Smooth muscle cell (in vitro differentiated cells): ENCODE results near the gene COX6A2. TPM values are rescaled to one million over a fixed set of nuclear protein-coding genes. Genes with fewer than 3 reads are reported as not detected.

Source experiments
- DNase-seq: peaks from one replicate; lab custom pipeline; 2025; ENCODE audit not compliant: unreplicated experiment; lab: John Stamatoyannopoulos, UW
- H2AFZ ChIP-seq: fragments of 200-600 bp; sonication (generic); 2 replicates; pipeline ENCODE4 v1.6.0; 2016; ENCODE audit warnings: antibody characterized with exemption, low read depth, mild to moderate bottlenecking
- H3F3A ChIP-seq: fragments of 200-600 bp; sonication (generic); 2 replicates; pipeline ENCODE4 v1.6.0; 2017; ENCODE audit warnings: antibody characterized with exemption, low read depth
- H3K27ac ChIP-seq: fragments of 200-600 bp; sonication (generic); 2 replicates; pipeline ENCODE4 v1.5.1; 2016; ENCODE audit warnings: low read depth, mild to moderate bottlenecking
- H3K27me3 ChIP-seq: fragments of 200-600 bp; sonication (generic); 2 replicates; pipeline ENCODE4 v1.6.1; 2016; ENCODE audit warnings: low read depth, mild to moderate bottlenecking
- H3K36me3 ChIP-seq: fragments of 200-600 bp; sonication (generic); 2 replicates; pipeline ENCODE4 v1.5.1; 2016; ENCODE audit warnings: low read depth
- H3K4me1 ChIP-seq: fragments of 200-600 bp; sonication (generic); 2 replicates; pipeline ENCODE4 v1.5.1; 2016; ENCODE audit warnings: low read depth
- H3K4me2 ChIP-seq: fragments of 200-600 bp; sonication (generic); 2 replicates; pipeline ENCODE4 v1.6.0; 2016; ENCODE audit warnings: mild to moderate bottlenecking
- H3K4me3 ChIP-seq: fragments of 200-600 bp; sonication (generic); 2 replicates; pipeline ENCODE4 v1.5.1; 2016; ENCODE audit warnings: mild to moderate bottlenecking
- H3K79me2 ChIP-seq: fragments of 200-600 bp; sonication (generic); 2 replicates; pipeline ENCODE4 v1.6.0; 2016; ENCODE audit warnings: low read depth, mild to moderate bottlenecking
- H3K9ac ChIP-seq: fragments of 200-600 bp; sonication (generic); 2 replicates; pipeline ENCODE4 v1.6.0; 2016; ENCODE audit warnings: low read depth
- H3K9me3 ChIP-seq: fragments of 200-600 bp; sonication (generic); replicated peaks from 2 replicates; pipeline ENCODE4 v1.5.1; 2016; ENCODE audit warnings: low read depth
- H4K20me1 ChIP-seq: fragments of 200-600 bp; sonication (generic); 2 replicates; pipeline ENCODE4 v1.6.0; 2016; ENCODE audit warnings: low read depth
- CTCF ChIP-seq: fragments of 200-600 bp; sonication (generic); IDR thresholded peaks from 2 replicates; pipeline ENCODE4 v1.5.1; 2017; ENCODE audit warnings: borderline replicate concordance, mild to moderate bottlenecking, antibody characterized with exemption; ENCODE audit not compliant: insufficient read depth, poor library complexity, severe bottlenecking
- WGBS: methylation state at CpG from one replicate; pipeline ENCODE4 v1.1.7; 2016; ENCODE audit warnings: low lambda C conversion rate; 5-methylcytosine and 5-hydroxymethylcytosine counted together
- polyA plus RNA-seq: library from polyadenylated mRNA; unstranded; fragments of >200 nt; fragmentation: Nextera tagmentation; extraction: Ambion mirVana; gene quantifications from 2 replicates; pipeline ENCODE4 v1.2.1, GENCODE V29; 2016
- total RNA-seq: library from RNA; depleted of rRNA; stranded (reverse); fragments of >200 nt; gene quantifications from 2 replicates; pipeline ENCODE4 v1.2.3, GENCODE V29; 2014

COX6A2 gene
- total and polyA plus RNA-seq, 2 experiments from 2014 or later, result not detected

- no peak for TF ChIP-seq CTCF
- no peaks in the 10 kb centered on the region for H3K4me1 ChIP-seq
- no peaks in the 10 kb centered on the region for H3K79me2 ChIP-seq
Measured at GRCh38 chr16:31414706-31415105, 13.5 kb downstream of the COX6A2 start.

GRCh38 chr16:31413943-31414342 lies 14.2 kb downstream of the COX6A2 start:
- H3F3A ChIP-seq, result no peaks in the 10 kb centered on the region
- whole genome bisulfite sequencing, result 89% methylated on average over 4 of the region's 4 CpGs

More at GRCh38 chr16:31414706-31415105, 13.5 kb downstream of the COX6A2 start:
- H3K4me2 ChIP-seq, result no peak overlapping the region
- no peaks in the 10 kb centered on the region for H3K9me3 ChIP-seq
- H3K9ac ChIP-seq, result no peak overlapping the region
- no peak for DNase-seq
- H3F3A ChIP-seq, result no peaks in the 10 kb centered on the region
- H3K27ac ChIP-seq, result no peak overlapping the region
- no peaks in the 10 kb centered on the region for H4K20me1 ChIP-seq
- peaks cover 6% of the 10 kb centered on the region for H3K27me3 ChIP-seq
- H3K36me3 ChIP-seq, result no peaks in the 10 kb centered on the region
- 84% methylated on average over 2 of the region's 4 CpGs for WGBS
- no peak overlapping the region for H3K4me3 ChIP-seq
- H2AFZ ChIP-seq, result no peak overlapping the region

DNA sequence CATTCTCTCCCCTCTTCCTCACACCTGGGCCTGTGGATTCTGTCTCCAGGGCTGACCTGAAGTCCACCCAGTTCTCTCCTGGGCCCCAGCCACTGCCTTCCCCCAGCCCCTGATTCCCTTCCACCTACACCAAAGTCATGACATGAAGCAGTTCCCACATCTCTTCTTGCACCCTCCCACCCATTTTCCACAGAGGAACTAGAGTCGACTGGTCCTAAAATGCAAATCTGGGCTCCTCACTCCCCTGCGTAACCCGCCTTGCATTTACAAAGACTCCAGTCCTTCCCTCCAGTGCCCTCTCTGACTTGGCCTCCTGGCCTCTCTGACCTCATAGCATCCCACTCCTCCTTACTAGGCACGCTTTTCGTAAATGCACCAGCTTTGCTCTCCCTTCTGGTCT lies 14.8 kb downstream of the COX6A2 start:
- WGBS, result 97% methylated on average over 5 of the region's 5 CpGs
- no peak overlapping the region for H2AFZ ChIP-seq
- no peak for TF ChIP-seq CTCF
- H3K36me3 ChIP-seq, result no peaks in the 10 kb centered on the region
- DNase-seq, result no peak
- H3K4me2 ChIP-seq, result no peak overlapping the region
- no peak overlapping the region for H3K9ac ChIP-seq
- peaks cover 6% of the 10 kb centered on the region for H3K27me3 ChIP-seq
- H3K4me3 ChIP-seq, result no peak overlapping the region
- H3F3A ChIP-seq, result no peaks in the 10 kb centered on the region
- no peaks in the 10 kb centered on the region for H3K79me2 ChIP-seq
- H3K9me3 ChIP-seq, result no peaks in the 10 kb centered on the region
- no peaks in the 10 kb centered on the region for H4K20me1 ChIP-seq
- H3K27ac ChIP-seq, result no peak overlapping the region
- no peaks in the 10 kb centered on the region for H3K4me1 ChIP-seq

More at GRCh38 chr16:31413943-31414342, 14.2 kb downstream of the COX6A2 start:
- no peak for TF ChIP-seq CTCF
- Histone ChIP-seq H3K27ac (no peak overlapping the region), H2AFZ (no peak overlapping the region), H3K79me2 (no peaks in the 10 kb centered on the region), H3K4me1 (no peaks in the 10 kb centered on the region), H3K27me3 (peaks cover 6% of the 10 kb centered on the region), H3K4me3 (no peak overlapping the region), H3K9me3 (no peaks in the 10 kb centered on the region), H4K20me1 (no peaks in the 10 kb centered on the region), H3K36me3 (no peaks in the 10 kb centered on the region), H3K9ac (no peak overlapping the region), H3K4me2 (no peak overlapping the region)
- no peak for DNase-seq

DNA sequence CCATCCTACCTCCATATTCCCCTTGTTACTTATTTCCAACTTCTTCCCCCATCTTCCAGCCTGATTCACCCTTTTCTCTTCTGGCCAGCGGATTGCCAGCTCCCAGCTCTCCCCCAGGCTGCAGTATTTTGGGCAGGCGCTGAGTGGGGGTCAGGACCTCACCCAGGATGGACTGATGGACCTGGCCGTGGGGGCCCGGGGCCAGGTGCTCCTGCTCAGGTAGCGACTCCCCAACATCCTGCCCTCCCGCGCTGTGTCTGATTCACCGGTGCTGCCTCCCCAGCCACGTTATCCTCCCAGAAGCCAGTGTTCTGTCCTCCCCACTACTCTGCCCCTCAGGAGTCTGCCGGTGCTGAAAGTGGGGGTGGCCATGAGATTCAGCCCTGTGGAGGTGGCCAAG lies 15.4 kb downstream of the COX6A2 start:
- H3K4me3 ChIP-seq, result no peak overlapping the region
- H3K4me1 ChIP-seq, result no peaks in the 10 kb centered on the region
- WGBS, result 88% methylated on average over 10 of the region's 10 CpGs
- TF ChIP-seq CTCF, result no peak
- no peak overlapping the region for H3K27ac ChIP-seq
- H4K20me1 ChIP-seq, result no peaks in the 10 kb centered on the region
- H3K4me2 ChIP-seq, result no peak overlapping the region
- no peak overlapping the region for H2AFZ ChIP-seq
- no peaks in the 10 kb centered on the region for H3F3A ChIP-seq
- no peaks in the 10 kb centered on the region for H3K9me3 ChIP-seq
- H3K36me3 ChIP-seq, result no peaks in the 10 kb centered on the region
- H3K79me2 ChIP-seq, result no peaks in the 10 kb centered on the region
- no peak overlapping the region for H3K9ac ChIP-seq
- DNase-seq, result no peak
- H3K27me3 ChIP-seq, result peaks cover 6% of the 10 kb centered on the region
